Left cardiac atrium (tissue), 4 donors: Measurements from ENCODE around the gene CDK6. TPM values are rescaled to one million over a fixed set of nuclear protein-coding genes. Genes with fewer than 3 reads are reported as not detected.
A peak's percentile ranks its signal among the peaks of the same experiment; 100 is the strongest.

ENCODE experiments used
- ATAC-seq, 2 donors: fragments of 200-7000 bp; cut with Tn5 transposase; one replicate each; pipeline ENCODE4 v1.9.1; 2020; ENCODE audit warnings: mild to moderate bottlenecking in 2 of 2, moderate library complexity in 2 of 2
- DNase-seq: peaks from one replicate; pipeline ENCODE4 v3.0.0-alpha.2; 2020
- intact Hi-C, 2 donors: fragments of 100-400 bp; cut with DNase I; formaldehyde crosslinking; loops; one replicate each; pipeline versions ENCODE4 v1.14.1 to v1.15.1; 2022 to 2023
- total RNA-seq, 2 donors: library from RNA; stranded (reverse); fragmentation: NEBNext Ultra II Directional; extraction: Animal tissue kit (Norgen Biotek cat#: 25700); gene quantifications; one replicate each; pipeline ENCODE4 v1.2.1, GENCODE V29; 2021
- donor health status: DM: no; HTN: yes; CAD: no.
- donor health status: DM: no; HTN: yes; CAD: no; lungs with severe emphysema.
- donor health status: DM: yes; HTN: yes; CAD: no.
- donor health status: Dilated cardiomyopathy.

CDK6 gene
- total RNA-seq, 2 donors from 2014 or later = 12.9 to 13.9 TPM

DNA sequence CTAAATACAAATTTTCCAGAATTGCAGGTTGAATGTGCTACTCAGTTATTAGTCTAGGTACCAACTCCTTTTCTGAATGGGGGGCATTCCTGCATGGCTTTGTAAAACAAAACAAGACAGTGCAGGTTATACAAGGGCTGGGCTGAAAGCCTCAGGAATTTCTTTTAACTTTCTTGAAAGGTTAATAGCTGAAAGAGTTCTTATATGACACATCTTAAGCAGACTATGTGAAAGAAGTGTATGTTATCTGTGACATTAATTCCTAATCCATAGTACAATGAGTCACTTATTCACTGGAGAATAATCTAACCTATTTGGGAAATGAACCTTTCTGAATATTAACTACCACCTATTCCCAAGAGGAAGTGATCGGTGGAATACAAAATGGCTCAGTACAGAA is 130.5 kb downstream of the CDK6 start:
- DNase-seq = no peak
- no peak for ATAC-seq
- intact Hi-C loops = no loop called here

DNA sequence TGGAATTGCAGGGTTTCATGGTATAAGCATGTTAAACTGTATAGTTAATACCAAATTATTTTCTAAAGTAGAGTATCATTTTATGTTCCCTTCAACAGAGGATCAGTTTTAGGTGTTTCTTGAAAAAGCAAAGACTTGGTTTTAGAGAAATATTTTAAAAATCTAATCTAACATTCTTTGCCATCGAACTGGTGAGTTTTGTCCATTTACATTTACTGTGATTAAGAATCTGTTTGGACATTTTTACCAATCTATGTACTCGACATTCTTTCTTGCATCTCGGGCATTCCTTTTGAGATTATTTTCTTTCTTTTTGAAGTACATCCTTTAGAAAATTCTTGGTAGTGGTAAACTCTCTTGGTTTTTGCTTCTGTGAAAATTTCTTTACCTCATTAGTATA is 131.5 kb downstream of the CDK6 start:
- no peak for DNase-seq
- no peak for ATAC-seq
- intact Hi-C loops = no loop called here

DNA sequence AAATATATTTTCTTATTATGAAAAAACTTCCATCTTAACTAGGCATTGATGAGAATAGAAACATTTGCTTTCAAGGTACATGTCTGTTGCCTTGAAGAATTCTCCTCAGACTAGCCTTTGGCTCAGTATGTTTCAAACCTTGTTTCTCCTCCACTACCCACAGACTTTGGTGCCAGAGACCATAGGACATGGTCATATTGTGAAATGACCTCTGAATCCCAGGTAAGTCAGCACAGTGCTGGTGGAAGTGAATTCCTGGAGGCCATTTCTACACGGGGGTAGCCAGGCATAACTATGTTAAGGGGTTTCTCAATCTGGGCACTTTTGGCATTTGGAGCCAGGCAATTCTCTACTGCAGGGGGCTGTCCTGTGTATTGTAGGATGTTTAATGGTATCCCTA is 133.8 kb downstream of the CDK6 start:
- ATAC-seq (no peak), DNase-seq (no peak)
- intact Hi-C loops = no loop called here

DNA sequence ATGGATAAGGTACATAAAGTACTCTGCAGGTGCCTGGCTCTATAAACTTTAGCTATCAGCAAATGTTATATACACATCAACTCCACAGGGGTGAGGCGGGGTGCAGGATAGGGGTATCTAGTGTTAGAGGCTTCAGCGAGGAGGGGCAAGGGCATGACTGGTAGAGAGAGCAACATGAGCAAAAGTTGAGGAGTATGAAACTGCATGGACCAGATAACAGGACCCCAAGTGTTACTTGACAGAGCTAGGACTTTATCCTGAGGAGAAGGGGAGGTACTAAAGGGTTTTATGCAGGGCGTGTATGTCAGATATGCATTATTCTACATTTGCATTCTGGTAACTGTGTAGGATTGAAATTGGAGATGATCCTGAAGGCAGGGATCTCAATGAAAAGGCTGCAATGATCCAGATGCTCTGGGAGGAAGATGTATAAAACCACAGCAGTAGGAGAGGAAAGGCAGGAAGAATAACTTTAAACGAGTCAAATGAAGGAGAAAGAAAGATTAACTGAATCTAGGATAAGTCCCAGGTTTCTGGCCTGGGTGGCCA is 136.3 kb downstream of the CDK6 start:
- ATAC-seq (no peak), DNase-seq (no peak)
- intact Hi-C loops = loop anchor here (5.0 to 10.0 kb wide), 2 partner anchors 78 to 135 kb away; partner anchors contain the start of gene CDK6 (in 1 of the 2)

DNA sequence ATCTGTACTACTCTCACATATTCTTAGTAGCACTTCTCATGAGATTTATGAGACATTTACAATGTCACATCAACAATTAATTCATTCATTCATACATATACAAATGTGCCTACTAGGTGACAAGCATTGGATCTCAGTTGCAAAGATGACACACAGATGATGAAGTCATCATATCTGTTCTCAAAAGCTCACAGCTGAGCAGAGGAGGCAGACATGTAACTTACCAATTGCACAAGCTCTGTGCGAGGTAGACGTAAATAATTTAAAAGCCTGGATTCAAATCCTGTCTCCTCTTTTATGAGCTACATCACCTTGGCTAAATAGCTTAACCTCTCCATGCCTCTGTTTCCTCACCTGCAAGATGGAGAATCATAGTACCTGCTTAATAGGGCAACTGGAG is 136.8 kb downstream of the CDK6 start:
- intact Hi-C loops = loop anchor here (5.0 to 10.0 kb wide), 2 partner anchors 77 to 135 kb away; partner anchors contain the start of gene CDK6 (in 1 of the 2)
- ATAC-seq (no peak), DNase-seq (no peak)

DNA sequence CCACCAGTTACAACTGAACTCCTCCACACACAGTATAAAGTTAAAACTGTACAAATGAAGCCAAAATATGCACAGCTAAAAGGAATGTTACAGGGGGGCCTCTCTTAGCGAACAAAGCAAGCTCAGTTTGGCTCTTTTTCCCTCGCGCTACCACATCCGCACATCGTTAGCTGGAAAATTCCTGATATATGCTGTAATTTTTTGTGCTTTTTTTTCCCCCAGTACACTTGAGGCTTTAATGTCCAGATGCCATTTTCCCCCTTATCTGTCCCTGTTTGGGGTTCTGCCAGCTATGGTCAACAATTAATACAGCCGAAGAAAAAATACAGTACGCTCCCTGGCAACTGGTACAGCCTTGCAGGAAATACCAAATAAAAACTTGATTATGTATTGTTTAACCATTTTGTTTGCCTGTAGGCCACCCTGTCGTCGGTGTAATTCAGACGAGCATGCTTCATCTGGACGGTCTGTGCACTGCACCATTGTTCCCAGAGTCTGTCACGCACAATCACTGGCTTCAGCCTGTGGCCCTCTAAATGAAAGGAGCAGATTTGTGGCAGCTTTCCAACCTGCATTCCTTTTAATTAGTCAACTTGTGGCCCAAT is 138.0 kb downstream of the CDK6 start:
- ATAC-seq (peak; percentile 75 to 80), DNase-seq (peak; percentile 50)
- intact Hi-C loops = loop anchor here (5.0 to 10.0 kb wide), 2 partner anchors 76 to 136 kb away; partner anchors contain the start of gene CDK6 (in 1 of the 2)

DNA sequence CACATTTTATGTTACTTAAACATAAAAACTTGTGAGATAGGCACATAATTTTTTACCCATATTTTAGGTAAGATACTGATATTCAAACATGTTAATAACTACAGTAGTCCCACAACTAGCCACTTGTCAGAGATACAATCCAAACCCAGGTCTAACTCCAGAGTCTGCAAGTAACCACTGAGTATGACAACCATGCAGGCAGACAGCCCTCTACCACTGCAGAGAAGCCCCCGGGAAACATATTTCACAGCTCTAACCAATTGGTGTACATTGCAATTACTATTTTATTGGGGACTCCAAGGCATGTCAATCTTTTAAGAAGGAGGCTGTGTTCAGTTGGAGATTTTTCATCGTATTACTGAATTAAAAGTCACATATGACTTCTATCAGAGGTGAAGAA is 139.0 kb downstream of the CDK6 start:
- ATAC-seq (no peak), DNase-seq (no peak)
- intact Hi-C loops = loop anchor here (2.0 to 10.0 kb wide), 3 partner anchors 75 to 137 kb away; partner anchors contain the start of gene CDK6 (in 1 of the 2)

DNA sequence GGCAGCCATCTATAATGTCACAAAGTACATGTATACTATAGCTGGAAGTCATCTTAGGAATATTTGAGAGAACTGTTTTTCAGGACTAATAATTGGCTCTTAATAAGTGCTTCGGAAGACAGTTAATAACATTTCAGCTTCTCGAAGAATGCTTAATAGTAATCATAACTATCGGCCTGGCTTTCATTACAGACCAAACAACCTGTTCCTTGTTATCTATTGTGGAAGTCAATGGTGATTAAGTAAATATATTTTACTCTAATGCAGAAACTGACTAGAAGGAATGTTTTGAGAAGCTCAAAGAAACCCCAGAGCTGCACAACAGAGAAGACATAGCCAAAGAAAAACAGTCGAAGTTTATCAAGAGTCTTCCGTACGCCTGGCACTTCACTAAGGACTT is 139.4 kb downstream of the CDK6 start:
- DNase-seq (no peak), ATAC-seq (no peak)
- intact Hi-C loops = loop anchor here (2.0 to 10.0 kb wide), 3 partner anchors 75 to 138 kb away; partner anchors contain the start of gene CDK6 (in 1 of the 2)

DNA sequence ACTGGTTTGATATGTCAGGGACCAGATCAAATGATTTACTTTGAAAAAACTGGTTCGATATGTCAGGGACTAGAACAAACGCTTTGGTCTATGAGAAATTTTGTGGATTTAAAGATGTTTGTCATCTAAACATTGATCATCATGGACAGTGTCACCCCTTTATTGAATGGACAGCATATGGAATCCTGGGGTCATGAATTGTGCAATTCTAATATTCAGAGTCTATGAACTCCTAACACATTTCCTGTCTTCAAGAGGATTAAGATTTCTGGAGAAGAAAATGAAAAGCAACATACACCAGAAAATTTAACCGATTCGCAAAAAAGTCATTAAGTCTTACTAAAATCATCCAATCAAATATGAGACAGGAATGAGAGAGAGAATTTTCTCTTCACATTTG is 139.8 kb downstream of the CDK6 start:
- intact Hi-C loops = loop anchor here (2.0 to 10.0 kb wide), 3 partner anchors 74 to 138 kb away; partner anchors contain the start of gene CDK6 (in 1 of the 2)
- DNase-seq (no peak), ATAC-seq (no peak)

DNA sequence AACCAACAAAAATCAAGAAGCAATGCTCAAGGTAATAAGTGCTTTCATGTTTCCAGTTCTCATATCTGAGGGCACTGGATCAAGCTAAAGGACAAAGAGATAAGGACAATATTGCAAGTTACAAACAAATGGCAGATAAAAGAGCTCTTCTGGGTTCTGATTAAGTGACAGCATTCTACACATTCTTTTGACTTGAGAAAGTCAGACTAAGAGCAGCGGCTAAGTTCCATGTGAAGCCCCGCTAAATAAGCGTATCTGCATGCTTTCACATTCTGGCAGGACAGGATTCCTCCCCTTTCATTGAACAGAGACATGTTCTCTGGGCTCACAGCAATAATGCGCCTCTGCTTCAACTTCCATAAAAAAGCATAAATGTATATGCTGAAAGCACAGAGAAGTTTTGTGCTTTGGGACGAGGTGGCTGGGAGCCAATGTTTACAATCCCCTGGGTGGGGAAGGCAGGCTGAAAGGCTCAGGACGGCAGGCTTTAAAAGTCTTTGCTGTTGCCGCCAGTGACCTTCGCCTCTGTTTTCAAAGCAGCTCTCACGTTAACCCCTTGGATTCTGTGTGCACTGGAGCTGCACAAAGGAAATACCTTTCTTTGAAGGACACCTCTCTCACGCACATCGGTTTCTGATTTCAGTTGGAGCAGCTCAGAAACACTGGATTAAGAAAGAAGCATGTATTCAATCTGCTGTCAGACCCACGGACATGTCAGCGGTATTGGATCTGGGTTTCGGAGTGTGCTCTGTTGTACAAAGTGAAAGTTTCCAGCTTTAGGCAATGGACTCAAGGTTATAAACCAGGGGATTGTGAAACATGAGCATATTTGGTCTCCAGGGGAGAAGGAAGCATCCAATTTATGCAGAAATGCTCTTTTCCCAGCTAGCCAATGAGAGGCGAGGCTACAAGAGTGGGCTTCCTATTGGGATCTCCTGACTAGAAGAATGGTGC is 140.8 kb downstream of the CDK6 start:
- DNase-seq (no peak), ATAC-seq (peak; percentile 70 to 77)
- intact Hi-C loops = loop anchor here (2.0 to 10.0 kb wide), 3 partner anchors 73 to 139 kb away; partner anchors contain the start of gene CDK6 (in 1 of the 2)

DNA sequence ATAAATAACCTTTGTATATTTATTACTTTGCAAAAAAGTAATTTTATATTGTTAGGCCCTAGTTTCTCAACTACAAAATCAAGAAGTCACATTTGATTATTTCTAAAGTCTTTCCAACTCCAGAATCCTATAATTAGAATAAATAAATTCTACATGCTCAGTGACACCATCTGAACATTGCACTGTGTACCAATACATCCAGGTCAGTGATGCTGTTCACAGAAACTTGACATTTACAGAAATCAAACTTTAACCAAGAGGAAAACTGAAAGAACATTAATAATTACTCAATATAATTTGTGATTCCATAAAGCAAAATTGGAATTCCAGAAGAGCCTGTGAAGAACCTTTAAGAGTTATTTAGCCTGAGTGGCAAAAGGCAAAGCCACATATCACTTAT is 142.2 kb downstream of the CDK6 start:
- ATAC-seq (no peak), DNase-seq (no peak)
- intact Hi-C loops = loop anchor here in 1 of 2 donors (10.0 kb wide), 1 partner anchor 141 kb away; the partner anchor contains the start of gene CDK6

DNA sequence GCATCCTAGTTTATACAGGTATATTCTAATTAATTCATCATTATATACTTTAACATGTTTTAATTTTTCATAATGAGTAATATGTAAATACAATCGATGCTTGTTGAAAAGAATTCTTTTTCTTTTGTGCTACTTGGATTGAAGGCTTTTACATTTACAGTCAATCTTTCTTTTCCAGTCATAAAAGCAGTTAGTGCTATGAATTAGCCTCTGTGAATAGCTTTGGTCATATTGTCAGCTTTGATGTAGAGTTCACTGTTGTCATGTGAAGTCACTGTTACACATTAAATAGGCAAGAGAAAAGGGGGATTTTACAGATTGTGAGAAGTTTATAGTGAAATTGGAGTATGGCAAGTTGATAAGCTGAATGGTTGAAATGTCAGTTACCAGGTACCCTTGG is 142.9 kb downstream of the CDK6 start:
- ATAC-seq (no peak), DNase-seq (no peak)
- intact Hi-C loops = loop anchor here in 1 of 2 donors (10.0 kb wide), 1 partner anchor 141 kb away; the partner anchor contains the start of gene CDK6

DNA sequence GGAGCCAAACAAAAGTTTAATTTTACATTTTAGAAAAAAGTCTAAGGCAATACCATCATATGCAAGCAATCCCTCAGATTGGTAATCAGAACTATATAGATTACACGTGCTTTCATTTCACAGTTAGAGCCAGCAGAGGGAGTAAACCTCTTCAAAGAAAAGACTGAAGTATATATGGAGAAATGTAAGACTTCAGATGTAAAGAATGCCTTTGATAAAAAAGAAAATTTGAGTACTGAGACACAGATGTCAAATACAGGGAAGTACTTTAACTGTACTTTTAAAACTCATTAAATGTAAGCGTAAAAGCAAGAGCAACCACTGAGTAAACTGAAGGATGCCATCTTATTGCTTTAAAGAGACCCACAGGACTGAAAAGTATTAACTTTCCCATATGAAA is 144.8 kb downstream of the CDK6 start:
- DNase-seq (no peak), ATAC-seq (no peak)
- intact Hi-C loops = loop anchor here in 1 of 2 donors (10.0 kb wide), 1 partner anchor 143 kb away; the partner anchor contains the start of gene CDK6

DNA sequence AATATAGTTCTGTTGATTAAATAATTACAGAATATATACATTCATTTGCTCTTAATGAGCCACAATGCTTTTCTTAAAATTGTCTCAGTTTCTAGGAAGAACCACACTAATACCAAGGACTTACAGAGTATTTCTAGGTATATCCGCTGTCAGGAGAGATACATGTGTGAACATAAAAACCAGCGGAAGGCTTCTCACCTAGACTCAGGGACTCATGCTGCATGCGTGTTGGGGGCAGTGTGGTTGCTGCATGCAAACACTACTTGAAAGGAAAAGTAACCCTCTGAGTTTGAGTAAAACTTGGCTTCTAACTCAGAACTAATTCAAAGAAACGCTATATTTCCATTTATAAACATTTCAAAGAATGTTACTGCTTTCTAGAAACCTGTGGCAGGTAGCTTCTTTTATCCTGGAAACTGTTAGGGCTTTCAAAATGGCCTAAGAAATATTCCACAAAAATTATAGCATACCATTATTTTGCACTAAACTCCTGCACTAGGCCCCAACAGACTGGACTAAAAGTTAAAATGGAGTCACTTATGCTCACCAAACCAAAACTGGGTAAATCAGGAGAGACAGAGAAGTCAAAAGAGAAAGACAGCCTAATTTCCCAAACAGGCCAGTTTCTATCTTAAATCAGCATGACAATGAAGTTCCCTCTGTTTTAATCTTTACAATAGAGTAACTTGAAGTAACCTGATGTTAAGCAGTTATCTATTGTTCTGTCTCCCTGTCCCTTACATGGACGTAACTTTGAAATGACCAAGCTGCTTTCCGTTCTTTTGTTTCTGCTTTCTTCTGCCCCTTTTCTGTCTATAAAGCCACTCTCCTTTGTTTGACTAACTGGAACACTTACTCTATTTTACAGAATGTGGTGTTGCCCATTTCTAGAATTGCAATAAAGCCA is 151.0 kb downstream of the CDK6 start:
- intact Hi-C loops = loop anchor here in 1 of 2 donors (10.0 kb wide), 1 partner anchor 359 kb away; no protein-coding TSS in a partner anchor
- ATAC-seq = peak in 1 of 2 donors; percentile 72
- no peak for DNase-seq

DNA sequence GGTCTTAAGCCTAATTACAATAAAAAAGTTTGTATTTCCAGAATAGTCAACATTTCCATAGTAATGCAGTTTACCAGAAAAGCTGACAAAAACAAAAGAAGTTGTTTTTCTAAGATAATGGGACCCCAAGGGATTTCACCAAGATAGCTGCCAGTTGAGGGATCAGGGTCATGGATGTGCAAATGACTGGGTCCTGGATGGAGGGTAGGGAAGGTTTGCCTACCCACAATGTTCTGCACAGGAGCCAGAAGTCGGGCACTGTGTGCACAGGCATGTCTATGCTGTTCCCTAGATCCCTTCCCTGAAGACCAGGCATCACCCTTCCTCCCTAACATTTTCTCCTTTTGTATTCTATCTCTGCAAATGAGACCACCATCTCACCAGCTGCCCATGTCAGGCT is 152.1 kb downstream of the CDK6 start:
- intact Hi-C loops = loop anchor here in 1 of 2 donors (10.0 kb wide), 1 partner anchor 361 kb away; no protein-coding TSS in a partner anchor
- DNase-seq (no peak), ATAC-seq (no peak)

DNA sequence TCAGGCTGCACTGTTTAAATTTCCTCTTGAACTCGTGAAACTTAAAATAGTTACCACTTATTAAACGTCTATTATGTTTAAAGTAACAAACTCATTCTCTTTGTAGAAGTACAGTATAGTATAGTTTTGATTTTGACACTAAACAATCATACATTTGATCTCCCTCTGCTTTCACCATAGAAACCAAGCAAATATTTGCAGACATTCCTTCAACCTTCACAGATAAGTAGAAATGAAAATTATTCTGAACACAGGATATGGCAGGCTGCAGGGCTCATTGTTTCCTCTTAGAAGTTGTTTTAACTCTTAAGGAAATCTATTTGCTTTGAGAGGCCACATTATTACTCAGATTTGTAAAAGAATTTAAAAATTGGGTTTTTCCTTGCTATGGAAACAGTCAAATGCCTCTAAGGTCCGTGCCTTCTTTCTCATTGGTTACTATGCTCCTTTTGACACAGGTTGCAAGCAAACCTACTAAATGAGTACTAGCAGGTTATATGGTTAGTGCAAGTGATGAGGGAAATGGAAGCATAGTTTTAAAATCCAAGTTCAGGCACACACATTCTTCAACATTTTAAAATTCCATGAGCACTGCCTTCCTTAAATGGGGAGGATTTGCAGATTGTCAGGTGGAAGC is 153.4 kb downstream of the CDK6 start:
- intact Hi-C loops = loop anchor here in 1 of 2 donors (10.0 kb wide), 1 partner anchor 362 kb away; no protein-coding TSS in a partner anchor
- no peak for ATAC-seq
- DNase-seq = no peak

DNA sequence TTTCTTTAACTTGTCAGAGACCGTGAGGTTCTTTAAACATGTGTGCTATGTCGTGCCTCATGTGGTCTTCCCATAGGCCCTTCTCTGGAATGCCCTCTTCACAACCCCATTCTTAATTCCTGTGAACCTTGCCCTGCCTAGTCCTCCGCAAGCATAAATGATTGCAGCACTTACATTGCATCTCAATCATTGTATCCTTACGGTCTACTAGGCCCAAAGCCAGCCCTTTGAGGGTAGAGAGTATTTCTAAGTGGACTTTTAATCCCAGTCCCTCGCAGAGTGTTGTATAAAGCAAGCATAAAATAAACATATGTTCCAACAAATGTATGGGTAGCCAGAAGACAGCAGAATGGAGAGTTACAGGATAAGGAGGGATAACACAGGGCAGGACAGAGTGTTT is 154.0 kb downstream of the CDK6 start:
- DNase-seq (no peak), ATAC-seq (peak in 1 of 2 donors; percentile 64)
- intact Hi-C loops = loop anchor here in 1 of 2 donors (10.0 kb wide), 1 partner anchor 362 kb away; no protein-coding TSS in a partner anchor
